ENCODE data around the gene SIRPG. TPM values are rescaled to one million over a fixed set of nuclear protein-coding genes. Genes with fewer than 3 reads are reported as not detected.

The SIRPG gene
- total and polyA plus RNA-seq, 7 donors: 0.01 to 0.30 (median 0.21) TPM; not detected in 4

- 81 to 96% (median 92%) methylated on average over 3 of the region's 3 CpGs for WGBS, 3 donors
- no peak for ATAC-seq
Measured at GRCh38 chr20:1674361-1674760, 16.8 kb upstream of the SIRPG start.

DNA sequence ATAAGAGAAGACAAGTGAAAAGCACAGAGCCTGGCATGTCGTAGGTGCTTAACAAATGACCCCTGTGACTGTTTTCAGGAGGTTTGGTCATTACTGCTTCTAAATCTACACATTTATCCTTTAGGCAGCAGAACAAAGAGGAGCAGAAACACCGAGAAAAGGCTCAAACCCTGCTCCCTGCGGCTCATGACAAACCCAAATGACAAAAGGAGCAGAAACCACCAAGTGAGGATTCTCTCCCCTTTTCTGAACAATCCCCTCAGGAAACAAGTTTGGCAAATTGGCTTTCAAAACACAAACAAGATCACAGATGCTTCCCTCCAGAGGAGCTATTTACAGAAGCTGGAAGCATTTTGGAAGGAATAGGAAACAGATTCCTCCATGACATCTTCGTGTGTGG, 15.8 kb upstream of the SIRPG start:
- no peak for ATAC-seq
- intact Hi-C loops (cut with DNase I): no loop called here
- TF ChIP-seq, protein P1, sequence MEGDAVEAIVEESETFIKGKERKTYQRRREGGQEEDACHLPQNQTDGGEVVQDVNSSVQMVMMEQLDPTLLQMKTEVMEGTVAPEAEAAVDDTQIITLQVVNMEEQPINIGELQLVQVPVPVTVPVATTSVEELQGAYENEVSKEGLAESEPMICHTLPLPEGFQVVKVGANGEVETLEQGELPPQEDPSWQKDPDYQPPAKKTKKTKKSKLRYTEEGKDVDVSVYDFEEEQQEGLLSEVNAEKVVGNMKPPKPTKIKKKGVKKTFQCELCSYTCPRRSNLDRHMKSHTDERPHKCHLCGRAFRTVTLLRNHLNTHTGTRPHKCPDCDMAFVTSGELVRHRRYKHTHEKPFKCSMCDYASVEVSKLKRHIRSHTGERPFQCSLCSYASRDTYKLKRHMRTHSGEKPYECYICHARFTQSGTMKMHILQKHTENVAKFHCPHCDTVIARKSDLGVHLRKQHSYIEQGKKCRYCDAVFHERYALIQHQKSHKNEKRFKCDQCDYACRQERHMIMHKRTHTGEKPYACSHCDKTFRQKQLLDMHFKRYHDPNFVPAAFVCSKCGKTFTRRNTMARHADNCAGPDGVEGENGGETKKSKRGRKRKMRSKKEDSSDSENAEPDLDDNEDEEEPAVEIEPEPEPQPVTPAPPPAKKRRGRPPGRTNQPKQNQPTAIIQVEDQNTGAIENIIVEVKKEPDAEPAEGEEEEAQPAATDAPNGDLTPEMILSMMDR (IDR thresholded peaks at IDR 0.05): no peak
- Histone ChIP-seq H3K9me3 (no peaks in the 10 kb centered on the region), H3K4me1 (no peaks in the 10 kb centered on the region), H3K27ac (no peak overlapping the region), H3K36me3 (ENCODE audit: insufficient read depth in 1 of 2, low read depth in 1 of 2) (no peaks in the 10 kb centered on the region), H3K27me3 (ENCODE audit: insufficient read depth in 3 of 3, low read length in 2 of 3) (peaks cover 0 to 4% (median 0%) of the 10 kb centered on the region in 3 donors), H3K4me3 (no peak overlapping the region)
- WGBS, 3 donors: 38 to 51% (median 41%) methylated on average over 4 of the region's 4 CpGs
- no peak for DNase-seq

More at GRCh38 chr20:1674361-1674760, 16.8 kb upstream of the SIRPG start:
- no peak for DNase-seq
- peaks cover 0 to 4% (median 0%) of the 10 kb centered on the region in 3 donors for H3K27me3 ChIP-seq (ENCODE audit: insufficient read depth in 3 of 3, low read length in 2 of 3)
- H3K36me3 ChIP-seq (ENCODE audit: insufficient read depth in 1 of 2, low read depth in 1 of 2): no peaks in the 10 kb centered on the region
- TF ChIP-seq, protein P1 (IDR thresholded peaks at IDR 0.05): no peak
- no peak overlapping the region for H3K27ac ChIP-seq
- intact Hi-C loops (cut with DNase I): no loop called here
- H3K4me1 ChIP-seq: no peaks in the 10 kb centered on the region
- no peaks in the 10 kb centered on the region for H3K9me3 ChIP-seq
- no peak overlapping the region for H3K4me3 ChIP-seq

GRCh38 chr20:1672728-1673127, 15.1 kb upstream of the SIRPG start:
- Histone ChIP-seq H3K4me3 (no peak overlapping the region), H3K4me1 (no peaks in the 10 kb centered on the region), H3K9me3 (no peaks in the 10 kb centered on the region), H3K27me3 (ENCODE audit: insufficient read depth in 3 of 3, low read length in 2 of 3) (peaks cover 0 to 4% (median 0%) of the 10 kb centered on the region in 3 donors), H3K27ac (no peak overlapping the region), H3K36me3 (ENCODE audit: insufficient read depth in 1 of 2, low read depth in 1 of 2) (no peaks in the 10 kb centered on the region)
- intact Hi-C loops (cut with DNase I): no loop called here
- ATAC-seq (no peak), DNase-seq (no peak)
- TF ChIP-seq, protein P1 (IDR thresholded peaks at IDR 0.05): no peak
- WGBS, 3 donors: 54 to 64% (median 63%) methylated on average over 3 of the region's 3 CpGs

DNA sequence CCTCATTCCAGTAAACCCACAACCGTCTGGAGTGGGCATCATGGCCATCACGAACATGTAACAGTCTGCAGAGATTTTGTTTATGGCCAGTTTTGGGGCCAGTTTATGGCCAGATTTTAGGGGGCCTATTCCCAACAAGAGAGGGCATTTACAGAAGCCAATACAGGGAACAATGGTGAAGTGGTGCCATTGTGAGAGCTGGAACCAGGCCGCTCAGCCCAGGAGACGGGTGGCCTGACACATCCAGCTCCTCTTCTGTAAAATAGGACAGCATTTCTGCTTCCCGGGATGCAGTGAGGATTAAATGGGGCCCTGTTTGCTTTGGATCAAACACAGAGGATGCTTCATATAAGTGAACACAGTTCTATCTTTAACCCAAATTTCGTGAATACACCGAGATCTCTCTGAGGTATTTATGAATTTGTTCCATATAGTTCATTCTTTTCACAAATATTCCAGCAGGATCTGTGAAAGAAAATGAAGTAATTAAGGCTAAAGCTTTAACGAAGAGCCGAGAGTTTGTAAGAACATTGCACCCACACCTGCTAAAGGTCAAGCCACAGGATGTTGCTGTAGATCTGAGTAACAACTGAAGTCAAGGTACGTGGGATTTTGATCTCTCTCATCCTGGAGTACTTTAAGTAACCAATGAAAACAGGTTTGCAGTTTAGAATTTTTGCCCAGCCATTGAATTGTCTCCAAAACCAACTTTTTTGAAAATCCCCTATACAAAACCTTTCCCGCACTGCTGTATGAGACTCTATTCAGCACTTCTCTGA, 14.5 kb upstream of the SIRPG start:
- ATAC-seq (no peak), DNase-seq (no peak)
- Histone ChIP-seq H3K27ac (no peak overlapping the region), H3K9me3 (no peaks in the 10 kb centered on the region), H3K36me3 (ENCODE audit: insufficient read depth in 1 of 2, low read depth in 1 of 2) (no peaks in the 10 kb centered on the region), H3K4me3 (no peak overlapping the region), H3K27me3 (ENCODE audit: insufficient read depth in 3 of 3, low read length in 2 of 3) (no peaks in the 10 kb centered on the region), H3K4me1 (no peaks in the 10 kb centered on the region)
- intact Hi-C loops (cut with DNase I): no loop called here
- WGBS, 3 donors: 69 to 76% (median 75%) methylated on average over 11 of the region's 11 CpGs
- TF ChIP-seq, protein P1 (IDR thresholded peaks at IDR 0.05): no peak
